Measurements from ENCODE around the gene MICAL2.

MICAL2 gene, protein sequence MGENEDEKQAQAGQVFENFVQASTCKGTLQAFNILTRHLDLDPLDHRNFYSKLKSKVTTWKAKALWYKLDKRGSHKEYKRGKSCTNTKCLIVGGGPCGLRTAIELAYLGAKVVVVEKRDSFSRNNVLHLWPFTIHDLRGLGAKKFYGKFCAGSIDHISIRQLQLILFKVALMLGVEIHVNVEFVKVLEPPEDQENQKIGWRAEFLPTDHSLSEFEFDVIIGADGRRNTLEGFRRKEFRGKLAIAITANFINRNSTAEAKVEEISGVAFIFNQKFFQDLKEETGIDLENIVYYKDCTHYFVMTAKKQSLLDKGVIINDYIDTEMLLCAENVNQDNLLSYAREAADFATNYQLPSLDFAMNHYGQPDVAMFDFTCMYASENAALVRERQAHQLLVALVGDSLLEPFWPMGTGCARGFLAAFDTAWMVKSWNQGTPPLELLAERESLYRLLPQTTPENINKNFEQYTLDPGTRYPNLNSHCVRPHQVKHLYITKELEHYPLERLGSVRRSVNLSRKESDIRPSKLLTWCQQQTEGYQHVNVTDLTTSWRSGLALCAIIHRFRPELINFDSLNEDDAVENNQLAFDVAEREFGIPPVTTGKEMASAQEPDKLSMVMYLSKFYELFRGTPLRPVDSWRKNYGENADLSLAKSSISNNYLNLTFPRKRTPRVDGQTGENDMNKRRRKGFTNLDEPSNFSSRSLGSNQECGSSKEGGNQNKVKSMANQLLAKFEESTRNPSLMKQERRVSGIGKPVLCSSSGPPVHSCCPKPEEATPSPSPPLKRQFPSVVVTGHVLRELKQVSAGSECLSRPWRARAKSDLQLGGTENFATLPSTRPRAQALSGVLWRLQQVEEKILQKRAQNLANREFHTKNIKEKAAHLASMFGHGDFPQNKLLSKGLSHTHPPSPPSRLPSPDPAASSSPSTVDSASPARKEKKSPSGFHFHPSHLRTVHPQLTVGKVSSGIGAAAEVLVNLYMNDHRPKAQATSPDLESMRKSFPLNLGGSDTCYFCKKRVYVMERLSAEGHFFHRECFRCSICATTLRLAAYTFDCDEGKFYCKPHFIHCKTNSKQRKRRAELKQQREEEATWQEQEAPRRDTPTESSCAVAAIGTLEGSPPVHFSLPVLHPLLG

GRCh38 chr11:12110201-12110713 is at the start of gene MICAL2:
MICAL2 (plus strand) TSS chr11:12110590; CDS start chr11:12162156, 51,566 bp downstream.
- peak; percentile 77 for DNase-seq (ENCODE audit: low spot score)

GRCh38 chr11:12061851-12062560 is 48.4 kb upstream of the MICAL2 start:
- DNase-seq (ENCODE audit: low spot score), result no peak

DNA sequence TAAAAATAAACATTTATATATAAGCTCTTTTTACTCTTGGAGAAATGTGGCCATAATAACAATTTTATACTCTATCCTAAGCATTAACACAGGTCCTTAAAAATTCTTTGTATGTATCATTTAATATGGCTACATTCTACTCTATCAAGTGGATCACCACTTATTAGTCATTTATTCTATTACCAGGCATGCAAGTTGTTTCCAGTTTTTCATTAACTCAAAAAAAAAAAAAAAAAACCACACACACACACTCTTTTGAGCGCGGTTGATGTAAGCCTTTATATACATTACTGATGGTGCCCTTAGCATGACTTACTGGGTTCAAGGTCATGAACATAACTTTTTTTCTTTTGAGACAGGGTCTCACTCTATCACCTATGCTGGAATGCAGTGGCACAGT is 47.1 kb upstream of the MICAL2 start:
- DNase-seq (ENCODE audit: low spot score), result no peak

DNA sequence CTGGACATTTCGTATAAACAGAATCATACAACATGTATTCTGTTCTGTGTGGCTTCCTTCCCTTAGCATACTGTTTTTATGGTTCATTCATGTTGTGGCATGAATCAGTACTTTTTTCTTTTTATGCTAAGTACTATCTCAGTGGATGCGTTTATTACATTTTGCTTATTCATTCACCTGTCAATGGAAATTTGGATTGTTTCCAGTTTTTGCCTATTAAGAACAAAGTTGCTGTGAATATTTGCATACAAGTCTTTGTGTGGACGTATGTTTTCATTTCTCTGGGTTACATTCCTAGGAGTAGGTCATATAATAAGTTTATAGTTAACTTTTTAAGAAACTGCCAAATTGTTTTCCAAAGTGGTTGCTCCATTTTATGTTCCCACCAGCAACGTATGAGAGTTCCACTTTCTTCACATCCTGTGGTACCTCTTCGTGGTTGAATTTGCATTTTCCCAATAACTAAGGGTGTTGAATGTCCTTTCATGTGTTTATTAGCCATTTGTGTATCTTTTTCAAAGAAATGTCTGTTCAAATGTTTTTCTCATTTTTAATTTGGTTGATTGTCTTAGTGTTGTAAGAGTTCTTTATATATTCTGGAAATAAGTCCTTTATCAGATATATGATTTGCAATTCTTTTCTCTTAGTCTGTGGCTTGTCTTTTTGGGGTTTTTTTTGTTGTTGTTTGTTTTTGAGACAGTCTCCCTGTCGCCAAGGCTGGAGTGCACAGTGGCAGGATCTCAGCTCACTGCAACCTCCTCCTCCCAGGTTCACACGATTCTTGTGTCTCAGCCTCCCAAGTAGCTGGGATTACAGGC is 46.0 kb upstream of the MICAL2 start:
- DNase-seq (ENCODE audit: low spot score), result no peak

- no peak for DNase-seq (ENCODE audit: low spot score)
Measured at GRCh38 chr11:12064954-12065280, 45.5 kb upstream of the MICAL2 start.

- DNase-seq (ENCODE audit: low spot score), result no peak
Measured at GRCh38 chr11:12066056-12066798, 44.2 kb upstream of the MICAL2 start.

DNA sequence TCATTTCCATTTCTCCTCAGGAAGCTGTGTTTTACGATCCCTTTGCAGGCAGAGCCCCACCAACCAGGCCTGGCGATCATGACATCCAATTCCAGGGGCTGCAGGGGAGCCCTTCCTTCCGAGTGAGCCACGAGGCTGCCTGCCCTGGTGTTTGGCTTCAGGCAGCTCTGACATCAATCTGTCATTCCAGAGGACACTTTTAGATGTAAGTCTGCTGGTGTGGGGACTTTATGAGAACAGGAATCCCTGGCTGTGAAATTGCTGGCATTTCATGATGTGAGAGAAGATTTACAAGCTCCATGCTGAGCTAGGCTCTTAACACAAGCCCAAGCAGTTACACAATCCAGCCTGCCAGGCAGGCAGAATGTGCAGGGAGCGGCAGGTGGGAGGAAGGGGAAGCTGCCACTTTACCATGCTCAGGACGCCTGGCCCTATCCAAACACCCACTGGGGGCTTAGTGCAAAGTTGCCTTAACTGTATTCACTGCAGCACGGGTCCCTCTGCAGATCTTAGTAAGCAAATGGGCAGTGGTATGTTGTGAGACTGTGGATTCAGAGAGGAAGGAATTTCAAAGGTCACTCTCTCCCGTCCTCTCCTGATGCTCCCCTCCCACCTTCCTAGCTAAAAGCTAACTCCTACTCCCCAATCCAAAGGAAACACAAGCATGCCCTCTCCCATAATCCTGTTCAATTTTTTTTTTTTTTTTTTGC is 43.4 kb upstream of the MICAL2 start:
- DNase-seq (ENCODE audit: low spot score), result no peak

DNA sequence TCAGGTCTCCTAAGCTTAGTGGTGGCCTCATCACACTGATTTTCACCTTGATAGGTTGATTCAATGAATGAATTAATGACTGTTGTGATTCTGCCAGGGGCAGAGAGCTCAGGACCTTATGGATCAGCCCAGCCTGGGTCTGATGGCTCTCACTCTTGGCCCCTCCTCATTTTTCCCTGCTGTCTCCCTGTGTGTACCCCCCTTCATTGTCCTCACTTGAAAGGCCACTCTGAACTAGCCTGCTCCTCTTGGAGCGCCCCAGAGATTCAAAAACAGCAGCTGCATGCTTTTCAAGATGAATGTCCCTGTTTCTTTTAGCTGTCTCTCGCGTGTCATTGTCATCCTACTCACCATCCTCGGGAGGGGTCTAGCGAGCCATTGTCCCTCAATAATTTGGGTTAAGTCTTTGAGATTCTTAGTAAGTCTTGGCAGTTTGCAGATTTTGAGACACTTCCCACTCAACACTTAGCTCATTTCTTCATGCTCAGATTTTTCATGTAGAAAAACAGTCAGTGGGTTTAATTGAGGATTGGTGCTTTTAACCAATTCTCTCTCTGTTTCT is 42.5 kb upstream of the MICAL2 start:
- DNase-seq (ENCODE audit: low spot score), result no peak

DNA sequence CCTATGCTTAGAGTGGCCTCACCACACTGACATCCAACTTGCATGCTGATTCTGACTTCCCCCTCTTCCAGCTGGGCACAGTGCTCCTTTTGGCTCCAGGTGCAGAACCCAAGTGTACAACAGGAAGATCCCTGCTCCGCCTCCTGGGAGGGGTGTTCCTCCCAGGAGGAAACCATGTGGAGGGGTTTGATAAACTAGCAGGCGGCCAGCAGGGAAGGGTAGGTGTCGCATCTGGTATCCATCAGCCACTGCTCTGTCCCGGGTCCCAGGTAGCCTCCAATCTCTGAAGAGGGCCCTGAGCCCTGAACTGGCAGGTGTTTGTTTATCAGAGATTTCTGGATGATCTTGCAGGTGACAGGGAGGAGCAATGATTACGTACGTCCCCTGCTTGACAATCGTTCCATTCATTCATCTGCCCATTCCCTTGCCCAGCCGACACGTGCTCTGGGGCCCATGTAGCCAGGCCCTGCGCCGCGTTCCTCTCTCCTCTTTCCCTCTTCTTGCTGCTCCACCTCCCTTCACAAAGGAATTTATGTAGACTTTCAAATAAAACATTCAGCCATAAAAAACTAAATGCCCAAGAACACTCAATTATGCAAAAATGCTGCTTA is 41.2 kb upstream of the MICAL2 start:
- no peak for DNase-seq (ENCODE audit: low spot score)

DNA sequence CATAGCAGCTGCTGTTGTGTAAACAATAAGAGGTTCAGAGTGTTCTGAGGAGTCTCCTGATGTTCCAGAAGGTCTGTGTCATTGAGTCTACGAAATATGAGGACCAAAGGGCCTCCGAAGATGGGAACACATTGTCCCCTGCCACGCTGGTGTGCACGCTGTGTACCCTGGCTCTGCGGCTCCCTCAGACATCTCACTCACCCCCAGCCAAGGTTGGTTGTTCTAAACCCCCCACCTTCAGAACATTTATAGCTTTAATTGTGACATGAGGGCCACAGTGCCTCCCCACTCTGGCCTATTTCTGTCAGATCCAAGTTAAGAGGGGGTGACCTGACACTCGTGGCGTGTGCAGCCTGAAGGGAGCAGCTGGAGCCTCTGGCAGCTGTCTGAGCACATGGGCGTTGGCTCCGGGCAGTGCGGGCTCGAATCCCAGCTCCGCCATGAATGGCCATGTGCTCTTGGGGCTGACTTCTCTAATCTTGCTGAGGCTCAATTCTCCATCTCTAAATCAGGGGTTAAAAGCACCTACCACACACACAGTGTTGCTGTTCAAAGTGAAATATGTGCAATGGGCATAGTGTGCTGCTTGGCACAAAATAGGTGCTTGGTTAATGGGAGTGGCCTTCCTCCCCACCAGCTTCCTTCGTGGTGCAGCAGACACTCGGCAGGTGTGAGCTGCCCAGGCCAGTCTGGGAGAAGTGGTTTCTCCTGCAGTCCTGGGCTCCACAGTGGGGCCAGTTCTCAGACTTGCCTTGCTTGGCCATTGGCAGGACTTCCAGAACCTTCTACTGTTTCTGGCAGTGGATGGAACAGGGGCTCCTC is 39.7 kb upstream of the MICAL2 start:
- DNase-seq (ENCODE audit: low spot score), result no peak

- no peak for DNase-seq (ENCODE audit: low spot score)
Measured at GRCh38 chr11:12071574-12071973, 38.8 kb upstream of the MICAL2 start.

- no peak for DNase-seq (ENCODE audit: low spot score)
Measured at GRCh38 chr11:12073436-12073835, 37.0 kb upstream of the MICAL2 start.

- no peak for DNase-seq (ENCODE audit: low spot score)
Measured at GRCh38 chr11:12073886-12074285, 36.5 kb upstream of the MICAL2 start.

GRCh38 chr11:12074529-12075195 is 35.7 kb upstream of the MICAL2 start:
- no peak for DNase-seq (ENCODE audit: low spot score)

DNA sequence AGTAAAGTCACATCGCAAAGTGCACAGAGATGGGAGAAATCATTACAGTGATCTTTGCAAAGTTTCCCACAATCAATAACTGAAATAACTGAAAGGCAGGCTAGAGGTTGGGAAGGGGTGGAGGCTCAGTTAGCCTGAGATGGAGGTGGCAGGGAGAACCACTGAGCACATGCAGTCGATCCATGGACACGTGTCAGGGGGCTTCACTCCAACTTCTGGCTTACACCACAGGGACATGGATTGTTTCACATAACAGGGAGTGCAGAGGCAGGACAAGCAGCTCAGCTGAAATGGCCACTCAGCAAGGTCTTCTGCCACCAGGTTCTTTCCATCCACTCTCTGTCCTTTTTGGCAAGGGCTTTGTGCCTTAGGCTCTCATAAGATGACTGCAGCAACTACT is 35.1 kb upstream of the MICAL2 start:
- no peak for DNase-seq (ENCODE audit: low spot score)

DNA sequence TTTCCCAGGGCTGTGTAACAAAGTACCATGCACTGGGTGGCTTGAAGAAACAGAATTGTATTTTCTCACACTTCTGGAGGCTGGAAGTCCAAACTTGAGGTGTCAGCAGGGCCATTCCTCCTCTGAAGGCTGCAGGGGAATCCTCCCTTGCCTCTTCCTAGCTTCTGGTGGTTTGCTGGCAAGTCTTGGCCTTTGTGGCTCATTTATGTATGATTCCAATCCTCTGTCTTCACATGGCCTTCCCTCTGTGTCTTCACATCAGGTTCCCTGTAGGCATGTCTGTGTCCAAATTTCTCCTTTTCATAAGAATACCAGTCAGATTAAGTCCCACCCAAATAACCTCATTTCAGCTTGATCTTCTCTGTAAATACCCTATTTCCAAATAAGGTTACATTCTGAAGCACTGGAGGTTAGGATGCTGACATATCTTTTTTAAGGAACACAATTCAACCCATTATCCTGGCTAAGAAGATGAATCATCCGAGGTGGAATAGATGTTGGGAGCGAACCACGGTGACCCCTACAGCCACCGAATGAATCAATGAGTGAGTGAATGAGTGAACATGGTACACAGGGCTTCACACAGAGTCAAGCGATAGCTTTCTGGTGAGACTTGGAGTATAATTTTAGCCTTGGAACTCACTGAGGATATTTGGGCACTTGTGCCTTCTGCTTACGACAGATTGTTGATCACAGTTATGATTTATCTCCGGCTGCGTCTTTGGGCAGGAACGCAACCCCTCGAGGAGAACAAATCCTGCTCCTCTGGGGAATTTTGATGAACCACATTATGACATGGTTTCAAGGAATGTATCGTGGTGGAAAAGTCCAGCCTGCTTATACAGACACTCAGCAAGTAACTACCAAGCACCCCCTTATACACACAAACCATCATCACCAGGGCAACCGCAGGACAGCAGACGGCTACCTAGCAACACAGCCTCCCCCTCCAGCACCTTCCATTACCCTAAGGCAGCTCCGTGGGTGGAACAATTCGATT is 34.3 kb upstream of the MICAL2 start:
- DNase-seq (ENCODE audit: low spot score), result no peak
